ENCODE results near the gene ABTB2.

GRCh38 chr11:34145847-34146381 is 211.9 kb downstream of the ABTB2 start:
- TF ChIP-seq, protein P1, sequence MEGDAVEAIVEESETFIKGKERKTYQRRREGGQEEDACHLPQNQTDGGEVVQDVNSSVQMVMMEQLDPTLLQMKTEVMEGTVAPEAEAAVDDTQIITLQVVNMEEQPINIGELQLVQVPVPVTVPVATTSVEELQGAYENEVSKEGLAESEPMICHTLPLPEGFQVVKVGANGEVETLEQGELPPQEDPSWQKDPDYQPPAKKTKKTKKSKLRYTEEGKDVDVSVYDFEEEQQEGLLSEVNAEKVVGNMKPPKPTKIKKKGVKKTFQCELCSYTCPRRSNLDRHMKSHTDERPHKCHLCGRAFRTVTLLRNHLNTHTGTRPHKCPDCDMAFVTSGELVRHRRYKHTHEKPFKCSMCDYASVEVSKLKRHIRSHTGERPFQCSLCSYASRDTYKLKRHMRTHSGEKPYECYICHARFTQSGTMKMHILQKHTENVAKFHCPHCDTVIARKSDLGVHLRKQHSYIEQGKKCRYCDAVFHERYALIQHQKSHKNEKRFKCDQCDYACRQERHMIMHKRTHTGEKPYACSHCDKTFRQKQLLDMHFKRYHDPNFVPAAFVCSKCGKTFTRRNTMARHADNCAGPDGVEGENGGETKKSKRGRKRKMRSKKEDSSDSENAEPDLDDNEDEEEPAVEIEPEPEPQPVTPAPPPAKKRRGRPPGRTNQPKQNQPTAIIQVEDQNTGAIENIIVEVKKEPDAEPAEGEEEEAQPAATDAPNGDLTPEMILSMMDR (IDR thresholded peaks at IDR 0.05) = no peak
- no peak for TF ChIP-seq NR3C1 (IDR thresholded peaks at IDR 0.05)

All from A549 (cell line).